Psoas muscle (tissue), 8 donors: ENCODE measurements around the gene ADARB1. TPM values are rescaled to one million over a fixed set of nuclear protein-coding genes. Genes with fewer than 3 reads are reported as not detected.

ENCODE experiments used
- ATAC-seq, 4 donors: fragments of 200-7000 bp; cut with Tn5 transposase; one replicate each; pipeline ENCODE4 v1.9.1; 2020; ENCODE audit warnings: moderate library complexity in 3 of 4, mild to moderate bottlenecking in 2 of 4
- DNase-seq, 2 donors: peaks; one replicate each; pipeline ENCODE4 v3.0.0-alpha.2; 2020
- H3K27ac ChIP-seq: fragments of 200-600 bp; one replicate; pipeline ENCODE4 v1.8.0; 2022
- H3K27me3 ChIP-seq, 3 donors: fragments of 200-600 bp in 1 of 3; one replicate each; pipeline versions ENCODE4 v1.6.1 to v1.8.0; 2013 to 2022; ENCODE audit warnings: low read length in 2 of 3, mild to moderate bottlenecking in 2 of 3, moderate library complexity in 1 of 3; ENCODE audit not compliant: insufficient read depth in 3 of 3
- H3K36me3 ChIP-seq, 2 donors: fragments of 200-600 bp in 1 of 2; one replicate each; pipeline versions ENCODE4 v1.6.1 to v1.8.0; 2013 to 2022; ENCODE audit warnings: low read depth in 1 of 2, mild to moderate bottlenecking in 1 of 2, moderate library complexity in 1 of 2; ENCODE audit not compliant: insufficient read depth in 1 of 2
- H3K4me1 ChIP-seq: fragments of 200-600 bp; one replicate; pipeline ENCODE4 v1.8.0; 2022
- H3K4me3 ChIP-seq: fragments of 200-600 bp; one replicate; pipeline ENCODE4 v1.8.0; 2022; ENCODE audit warnings: mild to moderate bottlenecking
- H3K9me3 ChIP-seq: fragments of 200-600 bp; one replicate; pipeline ENCODE4 v1.8.0; 2022
- CTCF ChIP-seq: fragments of 200-600 bp; IDR thresholded peaks from one replicate; pipeline ENCODE4 v1.8.0; 2022; ENCODE audit warnings: antibody characterized with exemption
- WGBS, 3 donors: extraction: QIAGEN DNeasy Blood & Tissue Kit; methylation state at CpG; one replicate each; pipeline versions ENCODE4 v1.1.6 to v1.1.7; 2013; 5-methylcytosine and 5-hydroxymethylcytosine counted together
- intact Hi-C, 2 donors: fragments of 100-400 bp; cut with DNase I; formaldehyde crosslinking; loops; one replicate each; pipeline versions ENCODE4 v1.11.0 to v1.14.2; 2022
- polyA plus RNA-seq, 3 donors: library from polyadenylated mRNA; stranded (reverse); fragments of 200-250 nt; gene quantifications; one replicate each; pipeline ENCODE4 v1.2.3, GENCODE V29; 2013
- total RNA-seq, 4 donors: library from RNA; stranded (reverse); fragmentation: NEBNext Ultra II Directional in 2 of 4; extraction: Animal tissue kit (Norgen Biotek cat#: 25700) in 2 of 4; gene quantifications; one replicate each; pipeline versions ENCODE4 v1.2.1 to v1.2.4, GENCODE V29; 2021 to 2023
- donor health status: healthy with polysubstance abuse.
- donor health status: DM: no; HTN: no; CAD: no; lungs with moderate emphysema.
- donor health status: Bipolar disorder and iron deficiency.
- donor health status: healthy.
- donor health status: DM: yes; HTN: yes; CAD: no.
- donor health status: DM: no; HTN: no; CAD: no.
- donor health status: DM: no; HTN: no; CAD: no.
- donor health status: DM: yes; HTN: yes; CAD: no.

ADARB1 gene
- total and polyA plus RNA-seq, 7 donors, result 3.8 to 22.7 (median 6.9) TPM

GRCh38 chr21:45225741-45226327, 151.5 kb downstream of the ADARB1 start:
- H3K4me3 ChIP-seq, result no peak overlapping the region
- ATAC-seq (no peak), DNase-seq (no peak)
- TF ChIP-seq CTCF, result no peak
- intact Hi-C loops, result no loop called here
- no peaks in the 10 kb centered on the region for H3K27me3 ChIP-seq
- peaks cover 3 to 31% of the 10 kb centered on the region in 2 donors for H3K36me3 ChIP-seq
- H3K27ac ChIP-seq, result no peak overlapping the region
- H3K4me1 ChIP-seq, result no peaks in the 10 kb centered on the region
- no peaks in the 10 kb centered on the region for H3K9me3 ChIP-seq
- WGBS, 3 donors, result 66 to 76% (median 70%) methylated on average over 16 of the region's 16 CpGs

- TF ChIP-seq CTCF, result no peak
- Histone ChIP-seq H3K4me1 (no peaks in the 10 kb centered on the region), H3K36me3 (peaks cover 0 to 22% of the 10 kb centered on the region in 2 donors), H3K27ac (no peak overlapping the region), H3K27me3 (peaks cover 0 to under 1% (median 0%) of the 10 kb centered on the region in 3 donors), H3K4me3 (no peak overlapping the region), H3K9me3 (no peaks in the 10 kb centered on the region)
- DNase-seq (no peak), ATAC-seq (peak in 2 of 4 donors; percentile 11 to 27)
- intact Hi-C loops, result no loop called here
- WGBS, 3 donors, result 44 to 55% (median 48%) methylated on average over 15 of the region's 15 CpGs
Measured at GRCh38 chr21:45226540-45227326, 152.4 kb downstream of the ADARB1 start.

GRCh38 chr21:45227735-45228134, 153.4 kb downstream of the ADARB1 start:
- peaks cover 0 to 12% of the 10 kb centered on the region in 2 donors for H3K36me3 ChIP-seq
- H3K4me1 ChIP-seq, result no peaks in the 10 kb centered on the region
- 39 to 54% (median 49%) methylated on average over 10 of the region's 10 CpGs for WGBS, 3 donors
- ATAC-seq (peak in 2 of 4 donors; percentile 16 to 21), DNase-seq (no peak)
- H3K27me3 ChIP-seq, result peaks cover 0 to 10% (median 0%) of the 10 kb centered on the region in 3 donors
- H3K27ac ChIP-seq, result no peak overlapping the region
- intact Hi-C loops, result no loop called here
- no peak for TF ChIP-seq CTCF
- no peaks in the 10 kb centered on the region for H3K9me3 ChIP-seq
- H3K4me3 ChIP-seq, result no peak overlapping the region

- DNase-seq, result peak in 1 of 2 donors; percentile 47
- TF ChIP-seq CTCF, result no peak
- whole genome bisulfite sequencing, 3 donors, result 28 to 30% (median 30%) methylated on average over 6 of the region's 6 CpGs
Measured at GRCh38 chr21:45228171-45228641, 153.8 kb downstream of the ADARB1 start.

More at GRCh38 chr21:45228171-45228641, 153.8 kb downstream of the ADARB1 start:
- Histone ChIP-seq H3K9me3 (no peaks in the 10 kb centered on the region), H3K4me3 (no peak overlapping the region), H3K27me3 (peaks cover 0 to 10% (median 0%) of the 10 kb centered on the region in 3 donors), H3K4me1 (no peaks in the 10 kb centered on the region), H3K27ac (no peak overlapping the region), H3K36me3 (peaks cover 0 to 7% of the 10 kb centered on the region in 2 donors)
- intact Hi-C loops, result no loop called here
- ATAC-seq, result peak; percentile 58 to 73 (median 62)
